ENCODE results near the gene LTC4S. TPM values are rescaled to one million over a fixed set of nuclear protein-coding genes. Genes with fewer than 3 reads are reported as not detected.

Gene LTC4S
- total RNA-seq, 2 experiments from 2014 or later, result 2.1 to 3.3 TPM

DNA sequence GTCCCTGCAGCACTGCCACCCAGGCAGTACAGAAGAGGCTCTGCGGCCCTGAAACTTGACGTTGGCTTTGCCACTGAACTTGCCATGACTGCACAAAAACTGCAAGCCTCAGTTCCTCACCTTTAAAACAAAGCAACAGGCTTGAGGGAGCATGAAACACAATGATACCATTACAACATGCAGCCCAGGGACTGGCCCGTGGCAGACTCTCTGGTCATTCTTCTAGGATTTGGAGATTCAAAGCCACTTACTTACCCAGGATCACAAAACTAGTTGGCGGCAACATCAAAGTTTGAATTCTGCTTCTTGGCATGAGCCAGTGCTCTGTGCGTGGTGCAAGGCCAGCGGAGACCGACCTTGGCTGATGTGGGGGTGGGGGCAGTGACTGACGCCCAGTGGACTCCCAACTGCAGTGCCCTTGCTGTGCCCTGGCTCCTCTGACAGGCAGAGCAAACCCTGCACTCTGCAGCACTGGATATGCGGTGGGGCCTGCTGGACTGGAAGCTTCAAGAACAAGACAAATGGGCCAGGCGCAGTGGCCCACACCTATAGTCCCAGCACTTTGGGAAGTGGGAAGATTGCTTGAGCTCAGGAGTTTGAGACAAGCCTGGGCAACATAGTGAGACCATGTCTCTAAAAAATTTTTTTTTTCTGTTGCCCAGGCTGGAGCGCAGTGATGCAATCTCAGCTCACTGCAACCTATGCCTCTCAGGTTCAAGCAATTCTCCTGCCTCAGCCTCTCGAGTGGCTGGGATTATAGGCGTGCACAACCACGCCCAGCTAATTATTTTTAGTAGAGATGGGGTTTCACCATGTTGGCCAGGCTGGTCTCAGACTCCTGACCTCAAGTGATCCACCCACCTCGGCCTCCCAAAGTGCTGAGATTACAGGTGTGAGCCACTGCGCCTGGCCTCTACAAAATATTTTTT, 45.8 kb downstream of the LTC4S start:
- no peak overlapping the region for H3K4me3 Mint-ChIP-seq
- H3K27ac Mint-ChIP-seq, result no peak overlapping the region
- no peaks in the 10 kb centered on the region for H3K9me3 Mint-ChIP-seq
- ChIA-PET CTCF (interaction anchor here (0.5 kb wide), 1 partner anchor 116 kb away, joined by 3 read pairs; no protein-coding TSS in a partner anchor), POLR2A (no interaction called here)
- peaks cover 22% of the 10 kb centered on the region for H3K4me1 Mint-ChIP-seq
- H3K36me3 Mint-ChIP-seq (ENCODE audit: low read depth), result peaks cover 36% of the 10 kb centered on the region
- no peaks in the 10 kb centered on the region for H3K27me3 Mint-ChIP-seq
- no peak for DNase-seq

DNA sequence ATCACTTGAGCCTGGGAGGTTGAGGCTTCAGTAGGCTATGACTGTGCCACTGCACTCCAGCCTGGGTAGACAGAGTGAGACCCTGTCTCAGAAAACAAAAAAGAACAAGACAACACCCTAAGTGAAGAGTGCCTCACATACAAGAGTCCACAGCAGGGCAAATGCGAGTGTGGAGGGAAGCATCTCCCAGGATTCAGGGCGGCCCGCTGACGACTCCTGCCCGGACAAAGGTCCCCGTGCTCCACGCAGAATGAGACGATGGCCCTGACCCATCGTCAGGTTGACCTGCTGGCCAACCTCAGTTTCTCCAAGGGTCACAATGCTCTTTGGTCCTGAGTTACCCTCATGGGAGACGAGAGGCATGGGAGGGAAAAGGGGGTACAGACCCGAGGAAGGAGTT, 46.5 kb downstream of the LTC4S start:
- POLR2A ChIA-PET, result no interaction called here
- Mint-ChIP-seq H3K9me3 (peaks cover 3% of the 10 kb centered on the region), H3K4me3 (no peak overlapping the region), H3K27me3 (no peaks in the 10 kb centered on the region), H3K4me1 (peaks cover 21% of the 10 kb centered on the region), H3K27ac (no peak overlapping the region), H3K36me3 (ENCODE audit: low read depth) (peaks cover 39% of the 10 kb centered on the region)
- CTCF ChIA-PET, result interaction anchor here (0.5 to 1.7 kb wide), 2 partner anchors 39 to 117 kb away, joined by 3 to 4 read pairs; no protein-coding TSS in a partner anchor
- no peak for DNase-seq

- H3K4me1 Mint-ChIP-seq, result peaks cover 18% of the 10 kb centered on the region
- H3K36me3 Mint-ChIP-seq (ENCODE audit: low read depth), result peaks cover 35% of the 10 kb centered on the region
- POLR2A ChIA-PET, result no interaction called here
- CTCF ChIA-PET, result interaction anchor here (1.7 kb wide), 1 partner anchor 39 kb away, joined by 4 read pairs; no protein-coding TSS in a partner anchor
- no peaks in the 10 kb centered on the region for H3K27me3 Mint-ChIP-seq
- no peak overlapping the region for H3K27ac Mint-ChIP-seq
- DNase-seq, result no peak
- peaks cover 3% of the 10 kb centered on the region for H3K9me3 Mint-ChIP-seq
- H3K4me3 Mint-ChIP-seq, result no peak overlapping the region
Observed at GRCh38 chr5:179840766-179841165, 47.0 kb downstream of the LTC4S start.

GRCh38 chr5:179841621-179842020, 47.8 kb downstream of the LTC4S start:
- H3K27me3 Mint-ChIP-seq, result no peaks in the 10 kb centered on the region
- no peak overlapping the region for H3K27ac Mint-ChIP-seq
- no peak overlapping the region for H3K4me3 Mint-ChIP-seq
- H3K4me1 Mint-ChIP-seq, result peaks cover 10% of the 10 kb centered on the region
- DNase-seq, result no peak
- CTCF ChIA-PET, result interaction anchor here (1.7 kb wide), 1 partner anchor 40 kb away, joined by 4 read pairs; no protein-coding TSS in a partner anchor
- POLR2A ChIA-PET, result no interaction called here
- H3K9me3 Mint-ChIP-seq, result peaks cover 3% of the 10 kb centered on the region
- peaks cover 30% of the 10 kb centered on the region for H3K36me3 Mint-ChIP-seq (ENCODE audit: low read depth)

Other genes with a start within 250 kb of the LTC4S start
- 10 to 100 TPM; 36.1 to 39.1 TPM for gene RUFY1, start 243.4 kb upstream of the LTC4S start, total RNA-seq
- gene HNRNPH1, start 170.3 kb upstream of the LTC4S start, total RNA-seq, result 100 to 1,000 TPM; 675 to 699 TPM
- gene CBY3, start 113.0 kb upstream of the LTC4S start, total RNA-seq, result under 1 TPM in 1 of 2 experiments, not detected in 1; 0.68 TPM
- gene CANX, start 95.0 kb upstream of the LTC4S start, total RNA-seq, result 100 to 1,000 TPM; 418 to 428 TPM
- gene MAML1, start 61.2 kb upstream of the LTC4S start, total RNA-seq, result 10 to 100 TPM; 33.3 to 35.2 TPM
- gene MGAT4B, start 12.9 kb downstream of the LTC4S start, total RNA-seq, result 10 to 100 TPM; 94.8 to 95.7 TPM
- 100 to 1,000 TPM; 178 to 183 TPM for gene SQSTM1, start 26.9 kb downstream of the LTC4S start, total RNA-seq
- 10 to 100 TPM; 17.0 to 19.5 TPM for gene MRNIP, start 64.8 kb downstream of the LTC4S start, total RNA-seq
- gene TBC1D9B, start 113.9 kb downstream of the LTC4S start, total RNA-seq, result 10 to 100 TPM; 64.1 to 69.2 TPM

All from activated CD4-positive, alpha-beta memory T cell treated with anti-CD3 and anti-CD28 coated beads, Interleukin-2, amount 10 ng/mL, durations not matched to agents 7 days and 5 days (primary cell).